ENCODE results near the gene PRKCE.
"Not testable (repeated sequence)": the region's sequence is repeated elsewhere in the genome, so short reads cannot be mapped to it uniquely, and the experiment has no call there.

PRKCE gene

GRCh38 chr2:46223514-46223913 lies 572.0 kb downstream of the PRKCE start:
- DNase-seq, result not testable (repeated sequence)

GRCh38 chr2:46225150-46225625 lies 573.7 kb downstream of the PRKCE start:
- DNase-seq, result no peak

- no peak for DNase-seq
These were observed 574.3 kb downstream of the PRKCE start for GRCh38 chr2:46225730-46226129.

GRCh38 chr2:46226620-46227019 lies 575.1 kb downstream of the PRKCE start:
- DNase-seq, result no peak

DNA sequence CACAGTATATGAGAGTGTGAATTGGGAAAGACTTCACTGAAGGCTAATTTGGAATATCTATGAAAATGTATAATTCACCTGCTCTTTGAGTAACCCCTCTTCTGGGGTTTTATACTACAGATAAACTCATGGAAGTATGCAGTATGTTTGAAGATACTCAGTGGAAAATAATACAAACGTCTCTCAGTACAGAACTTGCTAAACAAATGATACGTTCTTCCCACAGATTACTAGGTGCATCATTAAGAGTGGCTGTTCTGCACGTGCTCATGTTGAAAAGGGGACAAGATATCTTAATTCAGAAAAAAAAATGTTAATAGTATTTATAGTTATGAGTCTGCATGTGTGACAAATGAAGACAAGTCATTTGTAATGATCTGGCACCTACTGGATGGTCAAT lies 575.5 kb downstream of the PRKCE start:
- DNase-seq, result no peak

DNA sequence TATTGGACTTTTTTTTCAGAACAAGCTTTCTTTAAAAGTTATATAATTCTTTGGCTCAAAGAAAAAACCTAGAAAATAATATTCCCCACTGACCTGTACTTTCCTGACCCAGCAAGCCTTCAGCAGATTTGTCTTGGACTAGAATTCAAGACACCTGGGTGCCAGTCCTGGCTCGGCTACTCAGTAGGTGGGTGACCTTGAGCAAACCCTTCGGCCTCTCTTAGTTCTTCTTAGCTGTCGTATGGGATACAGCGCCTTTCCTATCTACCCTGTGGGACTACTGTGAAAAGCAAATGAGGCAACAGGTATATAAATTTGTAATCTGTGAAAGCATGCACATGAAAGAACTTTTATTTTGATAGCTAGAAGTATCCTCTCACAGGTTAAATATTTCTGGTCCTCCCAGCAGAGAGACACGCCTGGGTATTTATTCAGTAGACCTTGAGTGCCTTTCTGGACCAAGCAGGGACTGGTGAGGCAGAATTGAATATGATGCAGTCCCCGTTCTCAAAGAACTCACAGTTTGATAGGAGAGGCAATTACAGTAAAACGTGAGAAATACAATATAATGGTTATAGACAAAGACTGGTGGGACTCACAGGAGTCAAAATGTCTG lies 576.3 kb downstream of the PRKCE start:
- DNase-seq, result no peak

DNA sequence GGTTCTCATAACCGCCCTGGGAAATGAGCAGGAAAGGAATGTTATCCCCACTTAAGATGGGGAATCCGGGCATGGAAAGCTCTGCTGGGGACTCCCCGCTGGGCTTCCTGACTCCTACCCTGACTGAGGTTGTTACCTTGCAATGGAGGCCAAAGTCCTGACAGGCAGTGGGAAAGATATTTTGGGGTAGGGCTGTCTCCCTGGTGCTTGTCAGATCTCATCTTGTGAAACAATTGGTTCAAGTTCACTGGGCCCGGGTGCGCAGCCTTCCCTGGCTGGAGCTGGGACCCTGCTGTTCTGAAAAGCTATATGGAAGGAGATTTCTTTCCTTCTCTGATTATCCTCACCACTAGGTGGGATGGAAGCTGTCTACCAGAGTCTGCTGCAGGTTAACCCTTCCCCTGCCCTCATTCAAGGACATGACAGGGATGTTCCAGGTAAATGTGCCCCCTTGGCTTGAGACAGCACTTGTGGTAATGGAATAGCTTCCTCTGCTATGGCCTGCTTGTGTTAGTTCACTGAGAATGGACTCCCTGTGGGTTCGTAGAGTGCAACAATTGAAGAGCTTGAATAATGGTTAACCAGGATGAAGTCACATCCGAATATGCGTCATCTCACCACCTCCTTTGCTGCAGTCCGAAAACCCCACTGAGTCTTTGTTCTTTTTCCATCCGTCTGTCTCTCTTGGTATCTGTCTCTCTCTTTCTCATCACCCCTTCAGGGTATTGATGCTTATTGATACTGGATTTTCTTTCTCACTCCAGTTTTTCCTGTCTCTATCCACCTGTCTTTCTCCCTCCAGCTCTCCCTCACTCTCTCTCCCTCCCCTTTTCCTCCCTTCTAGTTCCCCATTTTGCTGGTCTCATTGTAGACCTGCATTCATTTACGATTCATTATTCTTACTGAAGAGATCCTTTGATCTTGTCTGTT lies 577.9 kb downstream of the PRKCE start:
- DNase-seq, result peak; percentile 7

GRCh38 chr2:46230115-46230571 lies 578.7 kb downstream of the PRKCE start:
- peak; percentile 8 for DNase-seq

GRCh38 chr2:46230677-46231425 lies 579.4 kb downstream of the PRKCE start:
- DNase-seq, result no peak

GRCh38 chr2:46231721-46232120 lies 580.2 kb downstream of the PRKCE start:
- no peak for DNase-seq

DNA sequence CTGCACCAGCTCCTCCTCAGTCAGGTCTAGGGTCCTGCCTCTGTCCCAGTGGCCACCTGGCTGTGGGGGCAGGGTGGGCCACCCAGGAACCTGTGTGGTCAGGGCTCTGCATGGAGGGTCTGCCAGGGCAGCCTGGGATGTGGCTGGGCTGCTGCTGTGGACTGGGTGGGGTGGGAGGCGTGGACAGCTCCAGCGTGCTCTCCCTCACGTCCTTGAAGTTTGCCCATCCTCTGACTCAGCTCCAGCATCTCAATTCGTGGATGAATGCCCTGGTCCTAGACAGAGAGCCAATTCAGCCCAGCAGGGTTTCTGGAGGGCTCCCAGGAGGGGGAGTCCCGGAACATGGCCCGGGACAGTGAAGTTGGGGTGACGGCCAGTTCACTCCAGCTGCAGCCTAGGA lies 581.4 kb downstream of the PRKCE start:
- DNase-seq, result no peak

GRCh38 chr2:46236006-46236875 lies 584.8 kb downstream of the PRKCE start:
- DNase-seq, result no peak

DNA sequence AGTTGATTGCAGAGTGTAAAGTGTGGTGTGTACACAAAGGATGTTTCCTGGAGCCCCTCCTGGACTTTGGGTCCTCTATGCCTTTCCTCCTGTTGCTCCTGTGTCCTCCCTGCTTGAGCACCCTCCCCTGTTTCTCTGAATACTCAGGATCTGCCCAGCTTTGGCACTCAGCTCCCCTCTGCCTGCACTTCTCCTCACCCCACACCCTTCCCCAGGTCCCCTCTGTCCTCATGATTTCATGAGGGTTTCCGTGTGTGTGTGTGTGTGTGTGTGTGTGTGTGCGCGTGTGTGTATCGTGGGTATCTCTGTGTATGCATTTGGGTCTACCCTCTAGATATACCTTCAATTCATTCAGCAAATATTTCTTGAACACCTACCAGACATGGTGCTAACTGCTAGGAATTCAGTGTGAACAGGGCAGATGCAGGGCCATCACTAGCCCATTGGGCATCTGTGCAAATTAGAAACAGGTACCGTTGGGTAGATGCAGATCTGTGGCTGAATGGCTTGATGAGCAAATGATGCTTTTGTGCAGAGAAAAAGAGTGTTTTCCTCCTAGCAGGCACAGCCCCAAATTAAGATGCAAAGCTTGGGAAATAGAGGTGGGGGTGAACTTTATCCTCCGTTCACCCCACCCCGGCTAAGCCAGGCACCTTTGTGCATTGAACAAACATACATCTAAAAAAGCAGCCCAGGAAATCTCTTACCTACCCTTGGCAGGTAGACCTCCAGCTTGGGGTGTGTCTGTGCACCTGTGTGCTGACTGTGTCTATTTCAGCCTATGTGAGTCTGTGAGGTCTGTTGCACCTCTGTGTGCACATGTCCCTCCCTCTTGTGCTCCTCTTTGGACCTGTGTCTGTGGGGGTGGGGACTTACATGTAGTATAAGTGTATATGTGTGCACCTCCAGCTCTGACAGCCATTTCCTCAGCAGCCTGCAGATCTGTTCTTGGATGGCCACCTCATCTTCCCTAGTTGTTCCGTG lies 585.7 kb downstream of the PRKCE start:
- no peak for DNase-seq
